HG03196 (cell line): ENCODE results near the gene GRID2.

Source experiments
- ATAC-seq: cut with Tn5 transposase; IDR thresholded peaks from one replicate; pipeline ENCODE4 v1.9.1; 2021; ENCODE audit not compliant: unreplicated experiment

GRID2 gene

DNA sequence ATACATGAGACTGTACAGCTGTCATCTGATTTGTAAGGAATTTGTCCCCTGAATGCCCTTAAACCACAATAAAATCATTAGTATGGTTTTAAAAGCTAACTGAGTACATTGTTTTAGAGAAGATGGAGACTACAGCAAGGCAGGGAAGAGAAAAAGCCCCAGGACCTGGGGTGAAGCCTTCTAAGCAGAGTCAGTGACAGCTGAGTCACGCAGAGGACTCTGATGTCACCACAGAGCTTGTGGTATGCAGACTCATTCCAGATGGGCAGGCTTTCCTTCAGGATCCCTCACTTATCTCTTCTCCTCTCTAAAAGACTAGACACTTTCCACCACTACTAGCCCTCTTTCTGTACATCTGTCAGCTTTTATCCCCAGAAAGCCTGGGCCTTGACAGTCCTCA lies 1427.7 kb downstream of the GRID2 start:
- ATAC-seq = no peak

DNA sequence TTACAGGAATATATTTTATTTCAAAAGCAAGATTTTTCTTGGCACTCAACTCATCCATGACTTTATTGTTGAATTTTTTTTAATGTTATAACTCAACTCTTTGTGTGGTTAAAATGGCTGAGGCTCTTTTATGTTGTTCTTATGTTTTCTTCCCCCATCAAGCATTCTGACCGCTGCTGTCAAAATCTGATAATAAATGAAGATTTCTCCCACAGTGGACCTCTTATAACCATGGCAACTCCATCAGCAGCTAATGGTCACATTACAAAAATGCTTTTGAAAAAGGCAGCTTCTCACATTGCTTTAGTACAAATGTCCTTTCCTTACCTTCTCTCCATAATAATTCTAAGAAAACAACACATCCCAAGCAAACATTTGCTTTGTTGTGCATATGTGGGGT lies 1428.7 kb downstream of the GRID2 start:
- ATAC-seq = no peak

DNA sequence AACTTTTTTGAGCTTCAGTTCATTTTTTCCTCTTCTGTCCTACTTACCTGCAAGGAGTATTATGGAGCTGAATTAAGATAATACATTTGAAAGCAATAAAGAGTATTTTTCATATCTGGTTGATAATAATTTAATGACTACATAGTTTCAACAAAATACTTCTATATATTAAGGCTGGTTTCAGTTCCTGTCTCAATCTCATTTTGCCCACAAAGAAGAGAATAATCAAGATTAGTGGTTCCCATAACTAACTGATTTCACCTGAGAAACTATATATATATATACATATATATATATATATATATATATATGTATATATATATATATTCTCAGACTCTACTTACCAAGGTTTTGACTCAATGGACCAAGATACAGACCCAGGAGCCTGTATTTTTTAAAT lies 1437.1 kb downstream of the GRID2 start:
- no peak for ATAC-seq

DNA sequence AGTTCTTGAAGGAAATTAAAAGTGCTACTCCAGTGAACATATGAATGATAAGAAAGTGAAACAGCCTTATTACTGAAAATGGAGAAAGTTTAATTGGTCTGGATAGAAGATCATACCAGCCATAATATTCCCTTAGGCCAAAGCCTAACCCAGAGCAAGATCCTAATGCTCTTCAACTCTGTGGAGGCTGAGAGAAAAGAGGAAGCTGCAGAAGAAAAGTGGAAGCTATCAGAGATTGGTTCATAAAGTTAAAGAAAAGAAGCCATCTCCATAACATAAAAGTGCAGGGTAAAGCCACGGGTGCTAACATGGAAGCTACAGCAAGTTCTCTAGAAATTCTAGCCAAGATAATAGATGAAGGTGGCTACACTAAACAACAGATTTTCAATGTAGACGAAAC lies 1439.3 kb downstream of the GRID2 start:
- no peak for ATAC-seq

DNA sequence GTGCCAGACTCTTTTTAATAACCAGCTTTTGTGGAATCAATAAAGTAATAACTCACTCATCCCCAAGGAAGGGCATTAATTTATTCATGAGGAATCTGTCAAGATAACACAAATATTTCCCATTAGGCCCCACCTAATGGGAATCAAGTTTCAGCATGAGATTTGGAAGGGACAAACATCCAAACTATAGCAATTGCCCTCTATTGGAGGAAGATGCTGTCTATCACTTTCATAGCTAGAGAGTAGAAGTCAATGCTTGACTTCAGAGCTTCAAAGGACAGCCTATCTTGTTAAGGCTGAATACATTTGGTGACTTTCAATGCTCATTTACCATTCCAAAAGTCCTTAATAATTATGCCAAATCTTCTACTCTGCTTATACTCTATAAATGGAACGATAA lies 1439.9 kb downstream of the GRID2 start:
- no peak for ATAC-seq

DNA sequence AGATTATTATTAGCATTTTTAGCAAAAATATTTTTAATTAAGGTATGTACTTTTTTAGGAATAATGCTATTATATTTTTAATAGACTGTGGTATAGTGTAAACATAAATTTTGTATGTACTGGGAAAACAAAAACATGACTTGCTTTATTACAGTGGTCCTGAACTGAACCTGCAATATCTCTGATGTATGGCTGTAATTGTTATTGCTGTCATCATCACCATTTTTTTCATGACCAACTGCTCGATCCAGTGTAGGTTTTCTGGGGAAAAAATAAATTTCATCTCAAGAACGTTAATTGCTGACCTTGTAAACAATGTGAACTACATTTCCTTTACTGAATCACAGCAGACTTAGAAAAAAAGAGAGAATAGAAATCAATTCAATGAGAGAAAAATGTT lies 1441.2 kb downstream of the GRID2 start:
- ATAC-seq = no peak

DNA sequence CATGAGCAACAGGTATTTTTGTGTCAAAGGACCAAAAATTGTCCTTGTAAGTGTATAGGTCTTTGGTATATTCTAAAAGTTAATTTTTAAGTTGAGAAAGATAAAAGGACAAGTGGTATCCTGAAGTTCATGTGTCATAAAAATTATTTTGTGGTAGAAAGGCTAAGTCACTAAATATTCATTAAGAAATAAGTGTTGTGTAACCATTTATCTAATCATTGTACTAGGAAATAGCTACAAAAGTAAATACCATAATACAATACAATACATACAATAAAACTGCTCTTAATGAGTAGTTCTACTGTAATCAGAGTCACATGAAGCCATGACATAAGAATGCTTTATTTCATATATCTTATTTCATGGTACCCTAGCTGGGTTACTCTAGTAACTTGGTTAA lies 1442.3 kb downstream of the GRID2 start:
- no peak for ATAC-seq

DNA sequence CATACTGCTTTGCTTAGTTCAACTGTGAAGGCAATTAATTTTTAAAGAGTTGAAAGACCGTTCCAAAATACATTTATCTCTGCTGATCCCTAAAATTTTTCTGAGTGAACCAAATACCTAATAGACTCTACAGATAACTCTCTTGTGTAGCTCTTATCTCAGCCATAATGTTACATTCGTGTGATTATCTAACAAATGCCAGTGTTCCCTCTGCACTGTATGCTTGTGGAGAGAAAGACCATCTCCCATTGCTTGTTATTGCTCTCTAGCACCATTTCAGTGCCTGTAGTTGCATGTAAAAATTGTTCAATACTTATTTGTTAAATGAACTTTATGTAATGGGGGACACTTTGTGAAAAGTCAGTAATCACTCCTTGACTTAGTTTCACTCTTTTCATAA lies 1443.5 kb downstream of the GRID2 start:
- ATAC-seq = no peak

DNA sequence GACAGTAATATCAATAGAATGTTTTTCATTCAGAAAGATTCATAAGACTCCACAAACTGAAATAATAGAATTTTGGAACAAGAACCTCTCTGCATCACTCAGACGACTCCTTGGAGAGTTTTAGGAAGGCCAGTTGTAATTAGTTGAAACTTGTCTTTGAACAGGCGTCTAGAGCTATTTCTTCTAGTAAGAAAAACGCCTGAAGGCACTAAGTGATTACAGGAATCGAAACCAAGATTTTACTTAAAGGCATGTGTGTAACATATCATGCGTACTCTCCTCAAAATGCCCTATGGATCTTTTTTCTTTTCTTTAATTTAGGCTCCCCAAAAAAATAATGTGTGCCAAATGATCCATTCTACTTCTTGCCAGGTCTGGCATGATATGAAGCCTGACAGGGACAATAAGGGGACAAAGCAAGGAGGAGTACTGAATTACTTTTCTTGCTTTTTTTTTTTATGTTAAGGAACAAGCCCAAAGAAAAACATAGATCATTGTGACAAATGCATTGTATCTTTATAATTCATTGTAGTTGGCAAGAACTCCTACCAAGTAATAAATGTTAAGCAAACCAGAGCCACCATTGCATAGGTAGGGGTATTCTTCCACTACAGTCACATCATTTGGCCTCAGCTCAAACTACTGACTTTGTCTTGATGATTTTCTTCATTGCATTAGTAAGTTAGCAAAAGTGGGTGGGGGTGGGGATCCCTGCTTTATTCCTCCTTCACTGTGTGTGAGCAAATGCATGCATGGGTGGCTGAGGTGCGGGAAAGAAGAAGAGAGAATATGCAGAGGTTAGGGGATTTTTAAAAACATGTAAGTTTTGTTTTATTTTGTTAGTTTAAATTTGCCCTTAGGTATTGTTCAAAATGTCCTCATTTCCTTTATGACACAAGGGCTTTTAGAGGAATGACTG lies 1444.9 kb downstream of the GRID2 start:
- peak; percentile 21 for ATAC-seq

DNA sequence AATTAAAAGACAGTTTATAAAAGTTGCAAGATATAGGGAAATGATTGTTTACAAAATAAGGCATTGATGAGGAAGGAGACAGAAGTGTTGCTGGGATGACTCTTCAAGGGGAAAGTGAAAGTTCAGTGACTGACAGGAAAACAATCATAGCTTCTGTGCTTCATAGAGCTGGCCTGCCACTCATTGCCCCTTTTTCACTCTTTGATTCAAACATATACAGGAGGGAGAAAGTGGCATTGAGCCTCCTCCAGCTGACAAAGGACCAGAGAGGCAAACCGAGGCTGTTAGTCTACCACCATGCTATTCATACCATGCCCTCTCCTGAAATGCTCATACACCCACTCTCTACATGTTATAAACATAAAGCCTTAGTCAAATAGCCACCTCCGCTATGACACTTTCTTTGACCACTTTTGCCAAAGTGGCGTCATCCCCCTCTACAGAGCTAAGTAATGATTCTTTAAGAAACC lies 1445.6 kb downstream of the GRID2 start:
- peak; percentile 82 for ATAC-seq

DNA sequence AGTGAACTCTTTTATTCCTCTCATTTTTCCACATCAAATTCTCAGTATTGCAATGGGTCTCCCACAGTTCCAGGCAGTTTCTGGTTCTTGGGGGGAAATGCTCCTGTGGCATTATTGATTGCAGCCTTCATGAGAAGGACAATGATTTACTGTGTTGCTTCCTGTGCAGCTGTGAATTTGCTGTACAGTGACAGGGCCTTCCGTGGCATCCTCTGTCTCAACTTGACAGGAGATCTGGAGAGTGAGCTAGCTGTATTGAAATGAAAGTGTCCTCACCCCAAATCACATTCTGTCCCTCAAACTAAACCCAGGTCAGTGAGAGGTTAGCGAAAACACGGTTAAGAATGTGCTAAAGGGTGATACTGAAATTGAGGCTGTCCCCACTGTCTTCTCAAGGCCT lies 1447.6 kb downstream of the GRID2 start:
- ATAC-seq = peak; percentile 43

DNA sequence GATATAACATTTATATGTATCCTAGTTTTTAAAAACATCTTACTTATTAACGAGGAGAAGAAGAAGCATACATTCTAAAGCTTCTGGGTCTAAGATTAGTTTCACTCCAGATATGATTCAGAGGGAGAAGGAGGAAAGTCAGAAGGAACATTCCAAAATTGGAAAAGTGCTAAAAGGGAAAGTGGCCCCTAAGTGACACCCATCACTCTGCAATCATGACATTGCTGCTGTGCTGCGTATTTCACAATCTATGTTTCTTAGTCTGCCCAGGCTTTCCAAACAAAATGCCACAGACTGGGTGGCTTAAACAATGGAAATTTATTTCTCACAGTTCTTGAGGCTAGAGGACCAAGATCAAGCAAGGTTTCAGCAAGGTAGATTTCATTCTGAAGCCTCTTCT lies 1452.3 kb downstream of the GRID2 start:
- ATAC-seq = no peak

DNA sequence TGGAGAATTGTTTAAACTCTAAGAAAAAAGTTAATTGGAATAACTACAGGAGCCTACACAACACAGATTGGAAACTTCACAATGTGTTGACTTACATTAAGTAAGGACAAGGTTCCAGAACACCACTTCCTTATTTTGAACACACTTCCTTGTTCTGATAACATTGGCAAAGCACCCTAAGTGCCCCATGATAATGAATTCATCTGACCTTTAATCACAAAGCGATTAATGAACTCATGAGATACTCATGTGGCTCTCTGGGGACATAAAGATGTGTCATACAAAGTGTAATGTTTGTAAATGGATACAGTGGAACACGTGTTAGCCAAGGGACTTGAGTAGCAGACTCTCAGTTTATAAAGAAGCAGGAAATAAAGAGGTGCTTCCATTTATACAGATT lies 1455.7 kb downstream of the GRID2 start:
- ATAC-seq = no peak

DNA sequence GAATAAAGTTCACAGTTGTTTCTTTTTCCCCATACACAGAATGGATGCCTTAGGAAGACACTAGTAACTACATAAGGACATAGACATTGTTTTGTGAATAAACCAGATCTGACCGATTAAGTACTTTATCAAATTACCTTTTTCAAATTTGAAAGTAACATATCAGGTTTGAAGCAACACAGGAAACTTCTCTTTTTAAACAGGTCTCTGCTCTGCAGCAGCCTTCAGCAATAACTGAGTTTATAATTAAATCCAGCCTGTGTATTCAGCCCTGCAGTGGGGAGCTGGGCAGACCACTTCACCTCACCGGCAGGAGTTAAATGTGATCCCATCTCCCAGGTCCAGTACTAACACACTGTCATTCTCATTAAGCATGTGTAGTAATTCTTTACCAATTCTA lies 1456.5 kb downstream of the GRID2 start:
- no peak for ATAC-seq

DNA sequence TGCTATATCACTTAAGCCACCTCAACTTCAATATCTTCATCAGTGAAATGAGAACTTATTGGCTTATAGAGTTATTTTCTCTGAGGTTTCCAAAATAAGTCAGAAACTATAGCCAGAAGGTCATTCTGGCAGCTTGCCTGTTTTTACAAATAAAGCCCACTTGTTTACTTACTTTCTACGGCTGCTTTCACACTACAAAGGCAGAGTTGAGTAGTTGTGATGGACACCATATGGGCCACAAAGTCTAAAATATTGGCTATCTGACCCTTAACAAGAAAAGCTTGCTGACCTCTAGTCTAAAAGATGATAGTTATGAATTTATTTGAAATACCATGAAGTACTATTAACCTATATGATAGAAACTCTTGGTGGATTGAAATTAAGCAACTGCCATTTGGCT lies 1457.5 kb downstream of the GRID2 start:
- ATAC-seq = no peak

DNA sequence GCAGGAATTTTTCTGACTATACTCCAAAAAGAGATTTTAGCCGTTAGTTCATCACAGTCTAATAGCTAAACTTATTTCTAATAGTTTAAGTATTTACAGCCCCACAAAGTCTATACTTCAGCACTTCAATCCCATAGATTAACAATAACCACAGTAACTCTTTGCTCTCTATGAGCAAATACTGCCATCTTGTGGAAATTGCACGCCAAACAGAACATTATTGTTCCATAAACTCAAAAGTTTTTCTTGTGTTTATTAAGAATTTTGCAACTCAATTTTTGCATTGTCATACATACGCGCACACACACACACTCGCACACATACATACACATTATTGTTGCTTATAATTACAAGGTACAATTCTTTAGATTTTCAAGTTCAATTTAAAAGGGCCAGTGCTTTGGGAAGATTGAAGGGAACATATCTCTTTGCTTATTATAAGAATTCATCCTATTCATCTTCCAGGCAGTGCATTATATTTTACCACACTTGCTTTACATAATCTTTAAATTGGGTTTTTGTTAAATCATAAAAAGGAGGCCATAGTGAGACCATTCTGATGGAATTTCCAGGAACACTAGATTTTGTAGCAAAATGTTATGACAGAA lies 1461.0 kb downstream of the GRID2 start:
- no peak for ATAC-seq

DNA sequence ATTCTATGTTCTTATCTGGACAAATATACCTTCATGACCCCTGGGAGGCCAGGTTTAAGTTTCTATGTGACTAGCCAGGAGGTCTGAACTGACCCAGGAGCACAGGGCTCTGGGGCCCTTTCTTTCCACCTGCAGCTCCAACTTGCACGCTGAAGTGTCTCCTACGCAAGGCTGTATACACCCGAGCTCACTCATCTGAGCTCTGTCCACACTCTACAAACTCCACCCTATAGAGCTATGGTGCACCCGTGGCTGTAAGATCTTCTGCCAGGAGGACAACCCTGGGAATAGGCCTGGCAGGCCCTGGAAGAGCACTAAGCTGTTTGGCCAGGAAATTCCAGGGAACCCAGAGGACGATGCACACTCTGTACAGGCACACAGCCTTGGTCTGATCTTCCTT lies 1464.2 kb downstream of the GRID2 start:
- ATAC-seq = no peak

DNA sequence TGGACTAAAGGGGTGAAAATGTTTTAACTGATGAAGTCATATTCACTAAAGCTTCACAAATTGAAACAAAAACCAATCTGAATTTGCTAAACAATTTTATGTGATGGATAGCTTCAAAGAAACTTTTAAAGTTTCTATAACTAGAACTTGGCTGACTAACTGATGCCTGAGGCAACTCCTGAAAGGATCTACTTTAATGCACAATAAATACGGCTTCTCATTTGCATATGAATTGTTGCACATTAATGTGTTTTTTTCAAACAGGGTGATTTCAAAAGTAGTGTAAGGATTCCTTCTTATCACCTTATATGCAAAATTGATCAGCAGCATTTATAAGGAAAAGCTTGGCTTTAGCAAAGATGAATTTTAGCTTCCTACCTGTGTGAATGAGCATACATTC lies 1466.4 kb downstream of the GRID2 start:
- no peak for ATAC-seq

DNA sequence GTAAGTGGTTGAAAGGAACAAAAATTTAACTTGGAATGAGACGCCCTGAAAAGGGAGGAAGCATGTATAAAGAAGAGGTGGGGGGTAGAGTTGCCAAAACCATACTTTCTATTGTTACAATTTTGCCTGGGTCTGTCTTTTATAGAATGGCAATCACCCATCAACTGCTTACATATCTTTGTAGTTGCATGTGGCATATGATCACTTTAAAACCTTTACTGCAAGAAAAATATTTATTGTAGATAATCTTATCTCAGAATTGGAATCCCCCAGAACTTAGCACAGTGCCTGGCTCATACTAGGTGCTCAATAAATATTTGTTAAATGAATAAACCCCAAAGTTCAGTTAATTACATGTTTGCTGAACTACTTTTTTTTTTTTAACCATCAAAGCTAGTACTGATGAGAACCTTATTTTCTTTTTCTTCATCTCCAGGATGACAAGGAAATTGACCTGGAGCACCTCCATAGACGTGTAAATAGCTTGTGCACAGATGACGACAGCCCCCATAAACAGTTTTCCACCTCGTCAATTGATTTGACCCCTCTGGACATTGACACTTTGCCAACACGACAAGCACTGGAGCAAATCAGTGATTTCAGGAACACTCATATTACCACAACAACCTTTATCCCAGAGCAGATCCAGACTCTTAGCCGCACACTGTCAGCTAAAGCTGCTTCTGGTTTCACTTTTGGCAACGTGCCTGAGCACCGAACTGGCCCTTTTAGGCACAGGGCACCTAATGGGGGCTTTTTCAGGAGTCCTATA lies 1468.1 kb downstream of the GRID2 start:
- no peak for ATAC-seq

DNA sequence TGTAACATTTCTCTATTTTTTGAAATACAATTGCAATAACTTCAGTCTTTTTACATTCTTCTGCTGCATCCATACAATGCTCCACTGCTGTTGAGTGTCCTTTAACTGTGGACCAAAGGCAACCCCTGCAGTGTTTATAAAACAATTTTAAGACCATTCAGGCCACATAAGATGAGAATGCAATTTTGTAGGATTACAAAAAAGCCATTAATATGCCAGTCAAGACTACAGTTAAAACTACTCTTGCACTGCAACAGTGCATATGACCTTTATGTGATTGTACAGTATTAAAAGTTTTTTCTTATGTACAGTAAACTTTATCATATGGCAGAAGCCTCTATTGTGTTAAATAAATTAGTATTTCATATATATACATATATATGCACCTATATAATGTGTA lies 1469.1 kb downstream of the GRID2 start:
- no peak for ATAC-seq

DNA sequence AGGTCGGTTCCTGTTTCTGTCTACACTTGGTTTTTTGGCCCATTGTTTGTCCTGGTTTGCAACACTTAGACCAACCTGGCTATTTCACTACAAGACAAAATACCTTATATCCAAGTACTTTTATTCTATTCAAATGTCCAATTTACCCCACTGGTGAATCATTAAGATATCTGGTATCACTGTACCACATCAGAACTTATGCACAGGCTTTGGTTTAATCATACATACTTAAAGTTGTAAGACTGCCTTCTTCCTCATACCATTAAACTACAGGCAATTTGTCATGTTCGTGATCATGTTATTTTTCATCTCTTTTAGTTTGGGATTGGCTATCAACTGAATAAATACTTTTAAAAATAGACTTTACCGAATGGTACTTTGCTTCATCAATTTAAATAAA lies 1471.8 kb downstream of the GRID2 start:
- no peak for ATAC-seq
